Endodermal cell (in vitro differentiated cells): ENCODE results near the gene ZNF37A. TPM values are rescaled to one million over a fixed set of nuclear protein-coding genes. Genes with fewer than 3 reads are reported as not detected.
"Not testable (repeated sequence)": the region's sequence is repeated elsewhere in the genome, so short reads cannot be mapped to it uniquely, and the experiment has no call there.

ENCODE experiments used
- DNase-seq: peaks from one replicate; pipeline ENCODE4 v3.0.0-alpha.2; 2017
- H3K27ac ChIP-seq: 2 replicates; pipeline ENCODE4 v1.5.1; 2013; ENCODE audit warnings: mild to moderate bottlenecking, low read depth, low read length, moderate library complexity
- H3K27me3 ChIP-seq: 2 replicates; pipeline ENCODE4 v1.6.1; 2013; ENCODE audit warnings: mild to moderate bottlenecking, low read length, moderate library complexity; ENCODE audit not compliant: insufficient read depth, control insufficient read depth, poor library complexity, severe bottlenecking
- H3K36me3 ChIP-seq: 2 replicates; pipeline ENCODE4 v1.7.0; 2013; ENCODE audit warnings: mild to moderate bottlenecking, low read length, moderate library complexity; ENCODE audit not compliant: control insufficient read depth, insufficient read depth
- H3K4me1 ChIP-seq: one replicate; pipeline ENCODE4 v1.7.0; 2013; ENCODE audit warnings: low read length; ENCODE audit not compliant: control insufficient read depth, insufficient read depth
- H3K4me3 ChIP-seq: 2 replicates; pipeline ENCODE4 v1.5.1; 2013; ENCODE audit warnings: mild to moderate bottlenecking, low read length, moderate library complexity
- H3K9ac ChIP-seq: 2 replicates; pipeline ENCODE4 v1.6.1; 2013; ENCODE audit warnings: mild to moderate bottlenecking, low read length, moderate library complexity; ENCODE audit not compliant: poor library complexity, severe bottlenecking; ENCODE audit errors: extremely low read depth
- H3K9me3 ChIP-seq: 2 replicates; pipeline ENCODE4 v1.6.1; 2013; ENCODE audit warnings: mild to moderate bottlenecking, low read length, moderate library complexity; ENCODE audit not compliant: control insufficient read depth
- H3K27ac Mint-ChIP-seq: 2 replicates; pipeline ENCODE4 v1.8.0; 2020; ENCODE audit warnings: mixed read lengths
- H3K27me3 Mint-ChIP-seq: 2 replicates; pipeline ENCODE4 v1.8.0; 2021; ENCODE audit warnings: mild to moderate bottlenecking, mixed read lengths; ENCODE audit not compliant: insufficient read depth
- H3K36me3 Mint-ChIP-seq: 2 replicates; pipeline ENCODE4 v1.8.0; 2020; ENCODE audit warnings: low read depth, mixed read lengths
- H3K4me1 Mint-ChIP-seq: 2 replicates; pipeline ENCODE4 v1.8.0; 2020; ENCODE audit warnings: mixed read lengths
- H3K4me3 Mint-ChIP-seq: 2 replicates; pipeline ENCODE4 v1.8.0; 2020; ENCODE audit warnings: mild to moderate bottlenecking, moderate library complexity, mixed read lengths
- H3K9me3 Mint-ChIP-seq: 2 replicates; pipeline ENCODE4 v1.8.0; 2020; ENCODE audit warnings: mild to moderate bottlenecking, mixed read lengths
- WGBS, 2 experiments: methylation state at CpG; one replicate each; pipeline versions ENCODE4 v1.1.5 to v1.1.7; 2013; ENCODE audit warnings: missing lambda C conversion rate in 2 of 2, mixed read lengths in 1 of 2; ENCODE audit not compliant: insufficient coverage in 1 of 2, insufficient read length in 1 of 2; 5-methylcytosine and 5-hydroxymethylcytosine counted together
- total RNA-seq, 2 donors: library from RNA; stranded (reverse); fragmentation: NEBNext Ultra II Directional in 1 of 2; extraction: Animal tissue kit (Norgen Biotek cat#: 25700) in 1 of 2; gene quantifications; 2 replicates in 1 of 2; 3 replicates in 1 of 2; pipeline ENCODE4 v1.2.1, GENCODE V29; 2021
- TF ChIP-seq, protein P1 (sequence below): fragments of 200-600 bp; sonication (generic); conservative IDR thresholded peaks from 2 replicates; pipeline ENCODE4 v1.5.0; 2021; ENCODE audit warnings: antibody characterized with exemption, mild to moderate bottlenecking

ZNF37A gene
- total RNA-seq, 2 donors from 2014 or later = 11.0 to 11.4 TPM

DNA sequence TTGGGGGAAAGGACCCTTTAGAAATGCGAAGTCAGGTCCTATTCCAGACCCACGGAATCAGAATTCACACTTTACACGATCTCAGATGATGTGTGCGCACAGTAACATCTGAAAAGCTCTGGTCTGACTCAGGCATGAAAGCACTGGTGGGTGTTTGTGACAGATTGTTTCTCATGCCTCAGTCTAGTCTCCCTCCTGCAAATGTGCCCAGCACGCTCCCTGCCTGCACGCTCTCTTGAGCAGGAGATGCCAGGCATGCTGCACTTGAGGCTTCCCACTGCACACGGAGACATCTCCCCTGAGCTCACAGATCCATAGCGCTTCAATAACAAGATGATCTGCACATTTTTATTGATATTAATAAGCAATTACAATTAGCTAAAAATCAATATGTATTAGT lies 23.6 kb upstream of the ZNF37A start:
- no peak overlapping the region for H3K9ac ChIP-seq
- H3K27me3 Mint-ChIP-seq = peaks cover 1% of the 10 kb centered on the region
- no peaks in the 10 kb centered on the region for H3K4me1 ChIP-seq
- no peaks in the 10 kb centered on the region for H3K36me3 ChIP-seq
- H3K4me1 Mint-ChIP-seq = no peaks in the 10 kb centered on the region
- no peaks in the 10 kb centered on the region for H3K36me3 Mint-ChIP-seq
- DNase-seq = no peak
- H3K27me3 ChIP-seq = no peaks in the 10 kb centered on the region
- no peak overlapping the region for H3K4me3 Mint-ChIP-seq
- H3K27ac ChIP-seq = no peak overlapping the region
- peaks cover 26% of the 10 kb centered on the region for H3K9me3 ChIP-seq
- peaks cover 85% of the 10 kb centered on the region for H3K9me3 Mint-ChIP-seq
- TF ChIP-seq, protein P1, sequence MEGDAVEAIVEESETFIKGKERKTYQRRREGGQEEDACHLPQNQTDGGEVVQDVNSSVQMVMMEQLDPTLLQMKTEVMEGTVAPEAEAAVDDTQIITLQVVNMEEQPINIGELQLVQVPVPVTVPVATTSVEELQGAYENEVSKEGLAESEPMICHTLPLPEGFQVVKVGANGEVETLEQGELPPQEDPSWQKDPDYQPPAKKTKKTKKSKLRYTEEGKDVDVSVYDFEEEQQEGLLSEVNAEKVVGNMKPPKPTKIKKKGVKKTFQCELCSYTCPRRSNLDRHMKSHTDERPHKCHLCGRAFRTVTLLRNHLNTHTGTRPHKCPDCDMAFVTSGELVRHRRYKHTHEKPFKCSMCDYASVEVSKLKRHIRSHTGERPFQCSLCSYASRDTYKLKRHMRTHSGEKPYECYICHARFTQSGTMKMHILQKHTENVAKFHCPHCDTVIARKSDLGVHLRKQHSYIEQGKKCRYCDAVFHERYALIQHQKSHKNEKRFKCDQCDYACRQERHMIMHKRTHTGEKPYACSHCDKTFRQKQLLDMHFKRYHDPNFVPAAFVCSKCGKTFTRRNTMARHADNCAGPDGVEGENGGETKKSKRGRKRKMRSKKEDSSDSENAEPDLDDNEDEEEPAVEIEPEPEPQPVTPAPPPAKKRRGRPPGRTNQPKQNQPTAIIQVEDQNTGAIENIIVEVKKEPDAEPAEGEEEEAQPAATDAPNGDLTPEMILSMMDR = no peak
- H3K4me3 ChIP-seq = no peak overlapping the region
- no peak overlapping the region for H3K27ac Mint-ChIP-seq
- 83 to 86% methylated on average over 4 to 8 of the region's 8 CpGs for WGBS, 2 experiments

DNA sequence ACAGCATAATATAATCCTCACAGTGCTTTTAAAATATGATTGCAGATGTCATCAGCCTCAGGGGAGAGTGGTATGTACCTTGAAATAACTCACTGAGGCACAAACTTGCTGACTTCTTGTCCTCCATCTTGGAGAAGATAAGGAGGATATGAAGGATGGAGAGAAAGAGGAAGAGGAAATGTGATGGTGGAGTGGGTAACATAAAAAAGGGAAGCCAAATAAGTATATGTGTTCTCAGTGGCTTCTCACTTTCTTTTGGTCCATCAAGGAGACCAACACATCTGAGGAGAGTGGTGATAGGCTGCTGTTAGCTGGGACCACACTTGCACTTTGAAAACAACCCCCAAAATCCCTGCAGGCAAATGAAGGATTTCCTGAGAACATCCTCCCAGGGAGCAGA lies 21.6 kb upstream of the ZNF37A start:
- H3K9ac ChIP-seq = no peak overlapping the region
- no peak overlapping the region for H3K27ac Mint-ChIP-seq
- H3K9me3 Mint-ChIP-seq = peaks cover 91% of the 10 kb centered on the region
- TF ChIP-seq, protein P1 = no peak
- no peak overlapping the region for H3K4me3 Mint-ChIP-seq
- DNase-seq = no peak
- H3K9me3 ChIP-seq = peaks cover 31% of the 10 kb centered on the region
- no peaks in the 10 kb centered on the region for H3K4me1 ChIP-seq
- H3K36me3 Mint-ChIP-seq = no peaks in the 10 kb centered on the region
- no peaks in the 10 kb centered on the region for H3K27me3 ChIP-seq
- H3K27ac ChIP-seq = no peak overlapping the region
- H3K36me3 ChIP-seq = no peaks in the 10 kb centered on the region
- peaks cover 1% of the 10 kb centered on the region for H3K27me3 Mint-ChIP-seq
- H3K4me3 ChIP-seq = no peak overlapping the region
- H3K4me1 Mint-ChIP-seq = no peaks in the 10 kb centered on the region

DNA sequence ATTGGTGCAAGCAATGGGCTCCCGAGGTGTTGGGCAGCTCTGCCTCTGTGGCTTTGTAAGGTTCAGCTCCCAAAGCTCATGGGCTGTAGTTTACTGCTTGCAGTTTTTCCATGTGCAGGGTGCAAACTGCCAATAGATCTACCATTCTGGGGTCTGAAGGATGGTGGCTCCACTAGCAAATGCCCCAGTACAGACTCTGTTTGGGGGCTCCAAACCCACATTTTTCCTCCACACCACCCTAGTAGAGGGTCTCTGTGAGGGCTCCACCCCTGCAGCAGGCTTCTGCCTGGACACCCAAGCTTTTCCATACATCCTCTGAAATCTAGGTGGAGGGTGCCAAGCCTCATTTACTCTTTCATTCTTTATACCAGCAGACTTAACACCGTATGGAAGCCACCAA lies 17.4 kb upstream of the ZNF37A start:
- TF ChIP-seq, protein P1 = no peak
- WGBS, 2 experiments = 64 to 100% methylated on average over 1 to 2 of the region's 2 CpGs
- Mint-ChIP-seq H3K9me3 (peaks cover 93% of the 10 kb centered on the region), H3K4me3 (no peak overlapping the region), H3K36me3 (no peaks in the 10 kb centered on the region), H3K27me3 (no peaks in the 10 kb centered on the region), H3K4me1 (no peaks in the 10 kb centered on the region), H3K27ac (no peak overlapping the region)
- Histone ChIP-seq H3K4me1 (no peaks in the 10 kb centered on the region), H3K36me3 (no peaks in the 10 kb centered on the region), H3K4me3 (no peak overlapping the region), H3K9ac (no peak overlapping the region), H3K27ac (no peak overlapping the region), H3K9me3 (peaks cover 57% of the 10 kb centered on the region), H3K27me3 (no peaks in the 10 kb centered on the region)
- DNase-seq = no peak

DNA sequence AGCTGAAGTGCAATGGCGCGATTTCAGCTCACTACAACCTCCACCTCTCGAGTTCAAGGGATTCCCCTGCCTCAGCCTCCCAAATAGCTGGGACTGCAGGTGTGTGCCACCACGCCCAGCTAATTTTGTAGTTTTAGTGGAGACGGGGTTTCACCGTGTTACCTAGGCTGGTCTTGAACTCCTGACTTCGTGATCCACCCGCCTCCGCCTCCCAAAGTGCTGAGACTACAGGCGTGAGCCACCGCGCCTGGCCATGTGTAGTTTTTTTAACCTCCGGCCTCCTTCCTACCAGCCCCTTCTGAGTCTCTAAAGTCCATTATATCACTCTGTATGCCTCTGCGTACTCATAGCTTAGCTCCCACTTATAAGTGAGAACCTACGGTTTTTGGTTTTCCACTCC lies 819 bp upstream of the ZNF37A start:
- peaks cover 34% of the 10 kb centered on the region for H3K9me3 Mint-ChIP-seq
- WGBS, 2 experiments = 93 to 96% methylated on average over 14 to 15 of the region's 15 CpGs
- H3K27ac ChIP-seq = not testable (repeated sequence)

More for the DNA sequence above, 819 bp upstream of the ZNF37A start:
- not testable (repeated sequence) for H3K4me1 ChIP-seq, DNase-seq, H3K27ac Mint-ChIP-seq, H3K9ac ChIP-seq, H3K27me3 ChIP-seq, H3K4me1 Mint-ChIP-seq, H3K27me3 Mint-ChIP-seq
- Histone ChIP-seq H3K36me3 (peaks cover 12% of the 10 kb centered on the region), H3K9me3 (peaks cover 41% of the 10 kb centered on the region), H3K4me3 (peak overlapping the region; percentile 79)
- Mint-ChIP-seq H3K36me3 (peaks cover 33% of the 10 kb centered on the region), H3K4me3 (peak overlapping the region; percentile 80)
